Posterior vena cava (tissue), 2 donors: Measurements from ENCODE around the gene UTF1. TPM values are rescaled to one million over a fixed set of nuclear protein-coding genes. Genes with fewer than 3 reads are reported as not detected.

Experiments
- DNase-seq: peaks from one replicate; pipeline ENCODE4 v3.0.0-alpha.2; 2020; ENCODE audit warnings: low spot score
- intact Hi-C, 2 donors: fragments of 100-400 bp; cut with DNase I; formaldehyde crosslinking; loops; one replicate each; pipeline versions ENCODE4 v1.14.1 to v1.14.2; 2022 to 2023
- total RNA-seq, 2 donors: library from RNA; stranded (reverse); fragmentation: NEBNext Ultra II Directional; extraction: Animal tissue kit (Norgen Biotek cat#: 25700); gene quantifications; one replicate each; pipeline ENCODE4 v1.2.1, GENCODE V29; 2021
- donor health status: DM: yes; HTN: yes; CAD: no.
- donor health status: DM: yes; HTN: yes; CAD: no.

The UTF1 gene
- total RNA-seq, 2 donors from 2014 or later = not detected

GRCh38 chr10:133195611-133196010 is 34.4 kb upstream of the UTF1 start:
- DNase-seq = no peak
- intact Hi-C loops = no loop called here

- intact Hi-C loops = no loop called here
- no peak for DNase-seq
Observed at GRCh38 chr10:133196221-133196915, 33.6 kb upstream of the UTF1 start.

- intact Hi-C loops = no loop called here
- DNase-seq = no peak
Observed at GRCh38 chr10:133196936-133197758, 32.9 kb upstream of the UTF1 start.

- intact Hi-C loops = no loop called here
- DNase-seq = no peak
Observed at GRCh38 chr10:133197786-133198185, 32.2 kb upstream of the UTF1 start.

GRCh38 chr10:133198206-133198605 is 31.8 kb upstream of the UTF1 start:
- no peak for DNase-seq
- intact Hi-C loops = no loop called here

DNA sequence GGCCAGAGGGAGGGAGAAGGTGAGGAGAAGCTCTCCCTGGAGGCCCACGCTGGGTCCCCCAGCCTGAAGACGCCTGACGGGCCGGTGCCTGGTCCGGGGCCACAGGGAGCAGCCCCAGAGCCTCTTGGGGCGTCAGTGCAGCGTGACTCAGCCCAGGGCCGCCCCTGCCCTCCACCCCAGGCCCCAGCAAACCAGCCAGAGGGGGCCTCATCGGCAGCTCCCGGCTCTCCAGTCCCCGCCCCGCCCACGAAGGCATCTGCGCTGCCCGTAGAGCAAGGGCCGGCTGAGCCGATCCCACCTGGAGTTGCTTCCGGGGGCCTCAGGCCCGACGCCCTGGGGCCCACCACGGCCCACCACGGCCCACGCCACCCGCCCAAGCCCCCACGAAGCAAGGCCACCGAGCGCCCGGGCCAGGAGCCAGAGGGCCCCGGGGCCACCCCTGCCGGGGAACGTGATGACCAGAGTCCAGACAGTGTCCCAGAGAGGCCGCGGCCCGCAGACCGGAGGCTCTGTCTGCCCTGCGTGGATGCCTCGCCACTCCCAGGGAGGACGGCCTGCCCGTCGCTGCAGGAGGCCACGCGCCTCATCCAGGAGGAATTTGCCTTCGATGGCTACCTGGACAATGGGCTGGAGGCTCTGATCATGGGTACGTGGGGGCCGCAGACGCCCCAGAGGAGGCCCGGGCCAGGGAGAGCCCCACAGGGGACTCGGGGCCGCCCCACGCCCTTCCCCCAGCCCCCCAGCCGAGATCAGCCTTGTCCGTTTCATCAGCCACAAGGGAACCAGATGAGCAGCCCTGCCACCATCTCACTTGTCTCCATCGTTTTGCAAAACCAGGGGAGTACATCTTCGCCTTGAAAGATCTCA is 31.2 kb upstream of the UTF1 start:
- intact Hi-C loops = no loop called here
- DNase-seq = no peak

GRCh38 chr10:133199488-133199885 is 30.5 kb upstream of the UTF1 start:
- intact Hi-C loops = no loop called here
- no peak for DNase-seq

GRCh38 chr10:133199992-133200611 is 29.9 kb upstream of the UTF1 start:
- no peak for DNase-seq
- intact Hi-C loops = no loop called here

- intact Hi-C loops = no loop called here
- DNase-seq = no peak
Observed at GRCh38 chr10:133200621-133201031, 29.4 kb upstream of the UTF1 start.

- intact Hi-C loops = no loop called here
- no peak for DNase-seq
Observed at GRCh38 chr10:133201151-133201947, 28.7 kb upstream of the UTF1 start.

DNA sequence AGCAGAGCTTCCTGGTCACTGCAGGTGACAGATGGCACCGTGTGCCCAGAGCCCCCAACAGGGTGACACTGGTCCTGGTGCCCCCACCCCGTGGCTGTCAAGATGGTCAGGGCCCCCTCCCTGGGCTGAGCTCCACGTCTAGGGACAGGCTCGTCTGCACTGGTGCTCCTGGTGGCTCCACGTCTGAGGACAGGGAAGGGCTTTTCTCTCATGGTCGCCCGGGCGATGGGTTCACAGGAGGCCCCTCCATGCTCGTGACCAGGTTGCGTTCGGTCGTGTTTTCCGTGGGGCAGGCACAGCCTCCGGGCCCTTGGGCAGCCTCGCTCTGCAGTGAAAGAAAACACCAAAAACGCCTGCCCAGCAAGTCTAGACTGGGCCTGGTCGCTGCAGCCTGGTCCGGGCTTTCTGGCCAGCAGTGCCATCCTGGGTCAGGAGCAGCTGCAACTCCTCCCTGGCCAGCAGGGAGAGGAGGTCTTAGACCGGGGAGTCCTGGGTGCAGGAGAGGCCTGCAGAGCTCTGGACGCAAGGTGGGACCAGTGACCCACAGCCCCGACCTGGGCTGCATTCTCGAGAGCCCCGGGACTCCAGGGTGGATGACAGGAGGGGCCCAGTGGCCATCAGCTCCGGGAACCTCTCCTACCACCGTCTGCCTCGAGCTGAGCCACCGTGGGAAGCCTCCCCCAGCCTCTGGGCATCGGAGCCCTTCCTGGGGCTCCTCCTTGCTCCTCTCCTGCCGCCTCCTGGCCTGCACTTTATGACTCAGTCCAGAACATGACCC is 27.9 kb upstream of the UTF1 start:
- intact Hi-C loops = no loop called here

DNA sequence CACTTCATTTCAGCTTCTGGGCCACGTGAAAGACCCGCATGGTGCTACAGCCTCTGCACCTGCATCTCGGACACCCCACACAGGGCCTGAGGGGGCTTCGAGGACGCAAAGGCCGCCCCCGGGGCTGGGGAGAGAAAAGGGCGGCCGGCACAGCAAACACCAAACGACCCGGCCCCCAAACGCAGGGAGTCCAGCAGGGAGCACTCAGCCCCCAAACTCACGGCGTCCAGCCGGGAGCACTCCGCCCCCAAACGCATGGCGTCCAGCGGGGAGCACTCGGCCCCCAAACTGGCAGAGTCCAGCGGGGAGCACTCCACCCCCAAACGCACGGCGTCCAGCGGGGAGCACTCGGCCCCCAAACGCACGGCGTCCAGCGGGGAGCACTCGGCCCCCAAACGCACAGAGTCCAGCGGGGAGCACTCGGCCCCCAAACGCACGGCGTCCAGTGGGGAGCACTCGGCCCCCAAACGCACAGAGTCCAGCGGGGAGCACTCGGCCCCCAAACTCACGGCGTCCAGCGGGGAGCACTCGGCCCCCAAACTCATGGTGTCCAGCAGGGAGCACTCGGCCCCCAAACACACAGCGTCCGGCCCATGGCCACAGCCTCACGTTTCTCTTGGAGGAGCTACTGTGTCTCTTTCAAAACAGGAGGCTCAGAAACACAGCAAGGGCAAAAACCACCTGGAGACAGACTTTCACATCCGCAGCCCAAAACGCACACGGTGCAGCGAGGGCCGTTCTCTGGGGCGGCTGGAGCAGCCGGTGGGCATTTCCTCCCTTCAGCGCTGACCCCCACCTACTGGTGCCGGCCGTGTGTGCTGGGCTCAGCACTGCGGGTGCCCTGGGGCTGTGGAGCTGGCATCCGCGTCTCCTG is 27.0 kb upstream of the UTF1 start:
- DNase-seq = no peak
- intact Hi-C loops = no loop called here

More for the DNA sequence above, 27.9 kb upstream of the UTF1 start:
- no peak for DNase-seq

- intact Hi-C loops = no loop called here
Observed at GRCh38 chr10:133203652-133204195, 26.3 kb upstream of the UTF1 start.

DNA sequence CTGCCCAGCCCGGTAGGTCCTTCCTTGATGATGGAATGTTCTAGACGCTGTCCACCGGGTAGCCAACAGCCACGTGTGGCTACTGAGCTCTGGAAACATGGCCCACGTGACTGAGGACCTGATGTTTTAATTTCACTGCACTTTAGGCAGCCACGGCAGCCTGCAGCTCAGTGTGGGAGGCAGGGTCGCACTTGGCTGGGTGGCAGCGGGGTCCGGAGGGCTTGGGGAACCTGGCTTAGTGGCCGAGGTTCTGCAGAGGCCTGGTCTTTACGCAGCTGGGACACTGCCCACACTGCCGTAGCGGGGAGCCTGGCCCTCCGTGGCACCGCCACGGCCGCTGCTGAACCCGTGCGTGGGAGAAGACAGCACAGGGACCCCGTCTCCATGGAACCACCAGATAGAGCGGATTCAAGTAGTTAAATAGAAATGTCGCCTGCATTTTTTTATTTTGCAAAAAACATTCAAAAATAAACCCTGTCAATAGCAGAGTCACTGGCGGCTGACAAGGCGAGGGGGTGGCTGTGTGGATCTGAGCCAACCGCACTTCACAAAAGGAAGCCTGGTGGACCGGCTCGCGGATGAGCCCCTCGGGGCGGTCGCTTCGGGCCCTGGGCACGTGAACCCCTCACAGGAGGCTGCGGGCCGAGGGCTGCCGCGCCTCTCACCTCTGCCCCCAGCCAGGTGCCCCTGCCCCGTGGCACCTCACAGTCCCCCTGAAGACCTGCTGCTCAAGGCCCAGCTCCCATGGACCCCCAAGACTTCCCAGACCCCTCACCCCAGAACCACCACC is 25.6 kb upstream of the UTF1 start:
- no peak for DNase-seq
- intact Hi-C loops = no loop called here

More at GRCh38 chr10:133203652-133204195, 26.3 kb upstream of the UTF1 start:
- DNase-seq = no peak

- no peak for DNase-seq
Observed at GRCh38 chr10:133205146-133205545, 24.9 kb upstream of the UTF1 start.

More at GRCh38 chr10:133205146-133205545, 24.9 kb upstream of the UTF1 start:
- intact Hi-C loops = no loop called here
